Occipital lobe (tissue), 2 donors: ENCODE data around the gene PITPNC1. TPM values are rescaled to one million over a fixed set of nuclear protein-coding genes. Genes with fewer than 3 reads are reported as not detected.
"Not testable (repeated sequence)": the region's sequence is repeated elsewhere in the genome, so short reads cannot be mapped to it uniquely, and the experiment has no call there.

ENCODE experiments used
- DNase-seq: peaks from one replicate; lab custom pipeline; 2025; lab: John Stamatoyannopoulos, UW
- total RNA-seq: library from RNA; depleted of rRNA; stranded (reverse); fragments of >200 nt; gene quantifications from one replicate; pipeline ENCODE4 v1.2.3, GENCODE V29; 2014

The PITPNC1 gene
- total RNA-seq, 1 donor from 2014 or later, result 60.8 TPM

DNA sequence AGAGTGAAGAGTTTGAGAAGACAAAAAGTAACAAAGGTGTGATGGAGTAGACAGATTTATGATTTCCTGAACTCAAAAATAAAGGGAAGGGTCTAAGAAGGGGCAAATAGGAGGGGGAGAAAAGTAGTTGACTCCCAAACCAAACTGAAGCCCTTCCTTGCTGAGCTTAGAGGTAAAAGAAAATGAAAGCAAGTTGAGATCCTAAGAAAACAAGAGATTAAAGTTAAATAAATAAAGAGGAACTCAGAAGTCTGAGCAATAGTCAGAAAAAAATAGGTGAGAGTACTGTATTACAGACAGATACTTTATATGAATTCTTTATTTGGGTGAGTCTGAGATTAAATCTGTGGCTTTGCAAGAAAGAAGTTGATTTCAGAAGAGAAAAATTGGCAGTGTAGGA is 7.4 kb upstream of the PITPNC1 start:
- DNase-seq, result no peak

GRCh38 chr17:67372751-67373150 is 4.3 kb upstream of the PITPNC1 start:
- DNase-seq, result no peak

DNA sequence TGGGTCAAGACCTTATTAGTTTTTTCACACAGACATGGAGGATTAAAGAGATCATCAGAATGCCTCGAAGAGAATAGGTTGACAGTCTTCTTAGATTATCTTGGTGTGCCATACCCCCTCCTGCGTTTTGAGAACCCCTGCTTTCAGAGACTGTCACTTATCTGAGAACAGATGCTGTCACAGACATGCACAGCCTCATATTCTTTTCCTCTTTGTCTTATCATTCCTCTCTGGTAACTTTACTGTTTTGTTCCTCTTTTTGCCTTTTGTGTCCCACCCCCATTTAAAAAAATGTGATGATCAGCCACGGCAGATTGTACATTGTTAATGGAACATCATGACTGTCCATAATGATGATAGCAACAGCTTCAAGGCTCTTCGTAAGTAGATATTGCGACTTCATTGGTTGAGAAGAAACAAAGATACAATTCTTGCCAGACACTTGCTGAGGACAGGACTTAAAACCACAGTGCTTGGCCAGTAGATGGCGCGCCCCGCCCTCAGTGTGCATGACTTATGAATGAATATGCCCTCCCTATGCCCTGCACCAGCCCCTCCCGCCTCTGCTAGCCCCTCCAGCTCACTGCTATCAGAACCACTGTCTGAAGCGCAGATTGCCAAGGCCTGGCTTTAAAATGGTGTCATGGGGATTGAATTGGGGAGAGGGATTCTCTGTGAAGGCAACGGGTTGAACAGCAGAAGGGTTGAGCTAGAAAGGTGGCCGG is 2.6 kb upstream of the PITPNC1 start:
- DNase-seq, result peak; percentile 60

DNA sequence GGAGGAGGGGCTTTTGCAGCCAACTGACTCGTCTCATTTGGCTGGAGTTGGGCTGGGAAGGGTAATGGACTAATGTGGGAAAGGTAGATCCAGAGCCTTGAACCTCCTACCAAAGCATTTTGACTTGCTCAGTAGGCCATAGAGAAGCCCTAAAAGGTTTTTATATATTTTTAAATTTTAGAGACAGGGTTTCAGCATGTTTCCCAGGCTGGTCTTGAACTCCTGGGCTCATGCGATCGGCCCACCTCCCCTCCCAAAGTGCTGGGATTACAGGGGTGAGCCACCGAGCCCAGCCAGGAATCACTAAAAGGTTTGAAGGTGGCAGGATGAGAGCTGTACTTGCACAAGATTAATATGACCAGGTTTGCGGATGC is 2.0 kb upstream of the PITPNC1 start:
- no peak for DNase-seq

DNA sequence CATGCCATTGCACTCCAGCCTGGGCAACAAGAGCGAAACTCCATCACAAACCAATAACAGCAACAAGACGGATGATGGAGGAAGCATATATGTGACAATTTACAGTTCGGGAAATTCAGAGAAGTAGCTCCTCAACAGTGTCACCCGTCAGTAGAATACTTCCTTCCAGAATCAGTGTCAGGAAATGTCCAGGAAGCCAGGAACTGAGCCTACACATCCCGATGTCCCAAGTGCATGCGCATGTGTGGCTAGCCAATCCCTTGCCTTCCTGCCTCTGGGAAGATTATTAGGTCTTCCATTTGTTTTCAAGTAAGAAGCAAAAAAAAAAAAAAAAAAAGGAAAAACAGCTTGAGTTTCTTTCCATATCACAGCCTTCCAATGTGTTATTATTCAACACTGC is 1.4 kb upstream of the PITPNC1 start:
- DNase-seq, result no peak

GRCh38 chr17:67376415-67376736 is 705 bp upstream of the PITPNC1 start:
- no peak for DNase-seq

DNA sequence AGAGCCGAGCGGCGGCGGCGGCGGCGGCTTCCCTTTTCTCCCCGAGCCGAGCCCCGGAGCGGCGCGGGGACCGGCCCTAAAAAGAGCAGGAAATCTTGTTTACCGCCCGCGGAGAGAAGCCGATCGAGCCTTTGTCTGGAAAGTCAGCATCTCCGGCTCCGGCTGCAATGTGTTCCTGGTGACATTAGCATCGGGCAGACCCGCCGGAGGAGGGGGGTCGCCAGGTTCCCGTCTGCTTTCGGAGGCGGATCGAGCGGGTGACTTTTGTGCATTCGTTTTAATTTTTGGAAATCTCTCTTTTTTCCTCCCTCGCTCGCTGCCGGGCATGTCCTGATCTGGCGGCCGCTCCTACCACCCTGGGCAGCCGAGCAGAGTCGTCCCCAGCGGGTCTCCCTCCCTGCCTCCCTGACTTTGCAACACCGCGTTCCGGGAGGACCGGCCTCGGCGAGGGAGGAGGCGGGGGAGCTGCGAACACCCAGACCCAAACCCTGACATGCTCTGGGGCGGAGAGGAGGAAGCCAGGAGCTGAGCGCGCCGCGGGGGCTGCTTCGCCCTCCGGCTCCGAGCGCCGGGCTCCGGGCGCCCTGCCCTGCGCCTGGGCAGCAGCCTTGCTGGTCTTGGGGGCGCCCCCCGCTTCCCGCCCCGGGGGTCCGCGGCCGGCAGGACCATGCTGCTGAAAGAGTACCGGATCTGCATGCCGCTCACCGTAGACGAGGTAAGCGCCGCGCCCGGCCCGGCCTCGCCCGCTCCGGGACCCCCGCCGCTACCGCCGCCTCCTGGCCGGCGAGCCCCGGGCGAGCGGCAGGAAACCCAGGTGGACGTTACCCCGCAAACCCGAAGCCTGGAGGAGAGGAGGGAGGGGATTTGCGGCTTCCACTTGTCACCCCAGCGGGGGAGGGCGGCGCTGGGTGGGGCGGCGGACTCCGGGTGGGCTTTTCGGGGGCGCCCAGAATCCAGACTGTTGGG is 690 bp downstream of the PITPNC1 start:
- peak; percentile 19 for DNase-seq

- peak; percentile 52 for DNase-seq
Observed at GRCh38 chr17:67378454-67379250, 1.6 kb downstream of the PITPNC1 start.

GRCh38 chr17:67379251-67379630 is 2.2 kb downstream of the PITPNC1 start:
- no peak for DNase-seq

DNA sequence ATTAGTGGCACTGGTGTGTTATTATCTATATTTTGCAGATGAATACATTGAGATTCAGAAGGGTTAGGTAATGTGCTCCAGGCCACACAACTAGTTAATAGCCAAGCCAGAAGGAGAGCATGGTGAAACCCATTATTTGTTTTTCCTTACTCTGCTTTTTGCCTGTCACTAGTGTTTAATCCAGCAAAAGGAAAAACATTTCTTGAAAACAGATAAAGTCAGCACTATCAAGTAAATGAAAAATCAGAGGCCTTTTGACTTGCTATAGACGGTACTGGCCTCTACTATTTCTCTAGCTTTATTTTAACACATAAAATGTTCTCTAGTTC is 4.8 kb downstream of the PITPNC1 start:
- no peak for DNase-seq

DNA sequence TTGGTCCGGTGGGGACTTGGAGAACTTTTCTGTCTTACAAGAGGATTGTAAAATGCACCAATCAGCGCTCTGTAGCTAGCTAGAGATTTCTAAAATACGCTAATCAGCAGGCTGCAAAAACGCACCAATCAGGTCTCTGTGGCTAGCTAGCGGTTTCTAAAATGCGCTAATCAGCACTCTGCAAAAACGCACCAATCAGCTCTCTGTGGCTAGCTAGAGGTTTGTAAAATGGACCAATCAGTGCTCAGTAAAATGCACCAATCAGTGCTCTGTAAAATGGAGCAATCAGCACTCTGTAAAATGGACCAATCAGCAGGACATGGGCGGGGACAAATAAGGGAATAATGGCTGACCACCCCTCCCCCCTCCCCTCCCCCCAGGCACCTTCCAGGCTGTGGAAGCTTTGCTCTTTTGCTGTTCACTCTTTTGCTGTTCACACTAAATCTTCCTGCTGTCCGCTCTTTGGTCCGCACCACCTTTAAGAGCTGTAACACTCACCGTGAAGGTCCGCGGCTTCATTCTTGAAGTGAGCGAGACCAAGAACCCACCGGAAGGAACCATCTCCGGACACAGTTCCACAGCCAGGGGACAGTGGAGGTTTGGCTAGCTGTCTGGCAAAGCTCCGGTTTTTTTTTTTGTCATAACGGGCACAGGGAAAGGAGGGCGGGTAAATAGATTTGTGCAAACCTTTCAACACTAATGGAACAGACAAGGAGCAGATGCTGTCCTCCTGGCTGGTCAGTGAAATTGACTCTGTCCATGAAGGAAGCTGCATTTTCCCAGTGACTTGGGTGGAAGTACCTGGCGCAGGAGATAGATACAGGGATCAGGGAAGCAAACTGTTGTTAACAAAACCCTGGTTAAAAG is 8.3 kb downstream of the PITPNC1 start:
- DNase-seq, result no peak

DNA sequence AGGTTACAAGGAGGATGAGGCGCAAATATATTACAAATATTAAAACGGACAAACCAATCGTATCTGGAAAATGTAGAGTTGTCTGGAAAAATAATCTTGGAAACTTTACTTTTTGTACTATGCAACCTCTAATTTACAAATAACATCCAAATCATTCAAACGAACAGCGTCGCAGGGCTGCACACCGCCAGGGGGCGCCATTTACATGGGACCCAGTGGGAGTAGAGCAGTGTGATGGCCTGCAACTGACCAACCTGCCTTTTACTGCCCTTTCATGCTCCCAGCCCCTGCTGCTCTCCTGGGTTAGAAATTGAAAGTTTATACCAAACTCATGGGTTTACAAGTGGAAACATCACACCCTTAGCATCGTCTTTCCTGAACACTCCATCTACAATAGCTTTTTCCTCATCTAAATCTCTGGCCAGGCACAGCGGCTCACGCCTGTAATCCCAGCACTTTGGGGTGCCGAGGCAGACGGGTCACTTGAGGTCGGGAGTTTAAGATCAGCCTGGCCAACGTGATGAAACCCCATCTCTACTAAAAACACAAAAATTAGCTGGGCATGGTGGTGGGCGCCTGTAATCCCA is 10.0 kb downstream of the PITPNC1 start:
- no peak for DNase-seq

- not testable (repeated sequence) for DNase-seq
Observed at GRCh38 chr17:67388536-67388935, 11.5 kb downstream of the PITPNC1 start.

- DNase-seq, result no peak
Observed at GRCh38 chr17:67388986-67389385, 11.9 kb downstream of the PITPNC1 start.

- no peak for DNase-seq
Observed at GRCh38 chr17:67390006-67390645, 13.0 kb downstream of the PITPNC1 start.

DNA sequence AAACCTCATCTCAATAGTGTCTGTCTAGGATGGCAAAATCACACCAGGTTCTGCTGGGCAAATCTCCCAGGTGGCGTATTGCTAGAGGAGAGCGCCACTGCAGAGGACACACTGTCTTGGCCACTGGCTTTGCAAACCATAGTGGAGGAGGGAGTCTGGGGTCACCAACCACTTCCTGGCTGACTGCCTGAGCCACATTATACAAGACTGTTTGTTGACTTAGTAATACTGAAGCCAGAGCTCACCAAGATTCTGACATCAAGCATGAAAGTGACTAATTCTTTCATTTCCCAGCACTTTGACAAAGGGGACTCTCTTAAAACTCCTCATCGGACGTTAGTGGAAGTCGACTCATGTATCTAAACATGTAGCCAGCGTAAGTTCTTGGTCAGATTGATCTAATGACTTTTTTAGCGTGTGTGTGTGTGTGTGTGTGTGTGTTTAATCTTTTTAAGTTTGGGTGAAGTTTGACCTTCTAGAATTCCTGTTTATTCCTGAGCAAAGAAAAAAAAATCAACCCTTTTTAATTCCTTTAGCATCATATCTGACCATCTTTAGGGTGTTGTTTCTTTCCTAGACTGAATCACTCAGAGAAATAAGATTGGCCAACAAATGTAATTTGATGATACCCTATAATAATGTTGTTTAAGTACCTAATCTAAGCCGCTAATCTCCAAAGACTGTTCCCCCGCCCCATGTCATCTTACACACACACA is 13.7 kb downstream of the PITPNC1 start:
- DNase-seq, result peak; percentile 4

GRCh38 chr17:67392111-67392510 is 15.0 kb downstream of the PITPNC1 start:
- no peak for DNase-seq

GRCh38 chr17:67393809-67394397 is 16.8 kb downstream of the PITPNC1 start:
- no peak for DNase-seq

- no peak for DNase-seq
Observed at GRCh38 chr17:67399676-67400075, 22.6 kb downstream of the PITPNC1 start.
